ENCODE results near the gene KCND3.
"Not testable (repeated sequence)": the region's sequence is repeated elsewhere in the genome, so short reads cannot be mapped to it uniquely, and the experiment has no call there.

Gene KCND3

GRCh38 chr1:111756124-111756513 is 233.3 kb downstream of the KCND3 start:
- H3K36me3 Mint-ChIP-seq (ENCODE audit: low read depth): peaks cover 31% of the 10 kb centered on the region
- H3K27ac Mint-ChIP-seq: peak overlapping the region; percentile 99
- DNase-seq (no peak), ATAC-seq (peak; percentile 5)
- H3K4me1 Mint-ChIP-seq: peaks cover 39% of the 10 kb centered on the region
- H3K27me3 Mint-ChIP-seq: no peaks in the 10 kb centered on the region
- H3K9me3 Mint-ChIP-seq: no peaks in the 10 kb centered on the region
- H3K4me3 Mint-ChIP-seq: peak overlapping the region; percentile 98

GRCh38 chr1:111755331-111756123 is 233.9 kb downstream of the KCND3 start, which contains the start of gene DDX20:
Gene DDX20, plus strand, starts transcription at chr1:111755901. Its CDS starts 24 bp downstream, at chr1:111755925.
- Mint-ChIP-seq H3K4me3 (peak within 1 kb of the TSS; percentile 98), H3K27ac (peak within 1 kb of the TSS; percentile 99), H3K4me1 (peaks cover 35% of the 10 kb centered on the region), H3K36me3 (ENCODE audit: low read depth) (peaks cover 27% of the 10 kb centered on the region), H3K27me3 (no peaks in the 10 kb centered on the region), H3K9me3 (no peaks in the 10 kb centered on the region)
- peak; percentile 94 for DNase-seq
- peak; percentile 92 for ATAC-seq

- DNase-seq: peak; percentile 29
Observed at GRCh38 chr1:111754984-111755330, 234.5 kb downstream of the KCND3 start.

GRCh38 chr1:111751906-111752575 is 237.4 kb downstream of the KCND3 start:
- Mint-ChIP-seq H3K27me3 (no peaks in the 10 kb centered on the region), H3K36me3 (ENCODE audit: low read depth) (peaks cover 6% of the 10 kb centered on the region), H3K4me3 (no peak overlapping the region), H3K9me3 (no peaks in the 10 kb centered on the region), H3K4me1 (peaks cover 16% of the 10 kb centered on the region), H3K27ac (no peak overlapping the region)
- DNase-seq (no peak), ATAC-seq (no peak)

More at GRCh38 chr1:111754984-111755330, 234.5 kb downstream of the KCND3 start:
- no peaks in the 10 kb centered on the region for H3K27me3 Mint-ChIP-seq
- peak overlapping the region; percentile 98 for H3K4me3 Mint-ChIP-seq
- ATAC-seq: no peak
- H3K9me3 Mint-ChIP-seq: no peaks in the 10 kb centered on the region
- peaks cover 23% of the 10 kb centered on the region for H3K36me3 Mint-ChIP-seq (ENCODE audit: low read depth)
- peaks cover 35% of the 10 kb centered on the region for H3K4me1 Mint-ChIP-seq
- peak overlapping the region; percentile 99 for H3K27ac Mint-ChIP-seq

GRCh38 chr1:111750856-111751255 is 238.6 kb downstream of the KCND3 start:
- Mint-ChIP-seq H3K36me3 (ENCODE audit: low read depth) (no peaks in the 10 kb centered on the region), H3K27me3 (no peaks in the 10 kb centered on the region), H3K4me3 (no peak overlapping the region), H3K4me1 (peaks cover 10% of the 10 kb centered on the region), H3K9me3 (no peaks in the 10 kb centered on the region), H3K27ac (no peak overlapping the region)
- DNase-seq: no peak
- no peak for ATAC-seq

- Mint-ChIP-seq H3K9me3 (no peaks in the 10 kb centered on the region), H3K4me3 (no peak overlapping the region), H3K36me3 (ENCODE audit: low read depth) (no peaks in the 10 kb centered on the region), H3K27me3 (no peaks in the 10 kb centered on the region), H3K4me1 (peaks cover 2% of the 10 kb centered on the region), H3K27ac (no peak overlapping the region)
- DNase-seq: no peak
- ATAC-seq: no peak
Observed at GRCh38 chr1:111749628-111750027, 239.8 kb downstream of the KCND3 start.

GRCh38 chr1:111747947-111748346 is 241.5 kb downstream of the KCND3 start:
- H3K27me3 Mint-ChIP-seq: no peaks in the 10 kb centered on the region
- no peak overlapping the region for H3K27ac Mint-ChIP-seq
- no peaks in the 10 kb centered on the region for H3K9me3 Mint-ChIP-seq
- no peak for DNase-seq
- H3K36me3 Mint-ChIP-seq (ENCODE audit: low read depth): no peaks in the 10 kb centered on the region
- ATAC-seq: no peak
- no peak overlapping the region for H3K4me3 Mint-ChIP-seq
- no peaks in the 10 kb centered on the region for H3K4me1 Mint-ChIP-seq

GRCh38 chr1:111747282-111747734 is 242.2 kb downstream of the KCND3 start:
- Mint-ChIP-seq H3K27me3 (peaks cover 5% of the 10 kb centered on the region), H3K27ac (no peak overlapping the region), H3K4me3 (no peak overlapping the region), H3K9me3 (no peaks in the 10 kb centered on the region), H3K4me1 (no peaks in the 10 kb centered on the region), H3K36me3 (ENCODE audit: low read depth) (no peaks in the 10 kb centered on the region)
- ATAC-seq (peak; percentile 73), DNase-seq (peak; percentile 71)

GRCh38 chr1:111746614-111746999 is 242.9 kb downstream of the KCND3 start:
- Mint-ChIP-seq H3K4me3 (no peak overlapping the region), H3K27me3 (peaks cover 11% of the 10 kb centered on the region), H3K9me3 (no peaks in the 10 kb centered on the region), H3K36me3 (ENCODE audit: low read depth) (no peaks in the 10 kb centered on the region), H3K27ac (no peak overlapping the region), H3K4me1 (no peaks in the 10 kb centered on the region)
- no peak for ATAC-seq
- DNase-seq: no peak

GRCh38 chr1:111745675-111746613 is 243.5 kb downstream of the KCND3 start:
- Mint-ChIP-seq H3K27me3 (peaks cover 18% of the 10 kb centered on the region), H3K36me3 (ENCODE audit: low read depth) (no peaks in the 10 kb centered on the region), H3K9me3 (no peaks in the 10 kb centered on the region), H3K4me1 (no peaks in the 10 kb centered on the region), H3K4me3 (no peak overlapping the region), H3K27ac (no peak overlapping the region)
- no peak for DNase-seq
- ATAC-seq: no peak

GRCh38 chr1:111743679-111744101 is 245.8 kb downstream of the KCND3 start:
- peaks cover 11% of the 10 kb centered on the region for H3K4me1 Mint-ChIP-seq
- H3K27me3 Mint-ChIP-seq: peaks cover 34% of the 10 kb centered on the region
- DNase-seq (no peak), ATAC-seq (no peak)
- no peak overlapping the region for H3K4me3 Mint-ChIP-seq
- H3K9me3 Mint-ChIP-seq: no peaks in the 10 kb centered on the region
- H3K36me3 Mint-ChIP-seq (ENCODE audit: low read depth): no peaks in the 10 kb centered on the region
- no peak overlapping the region for H3K27ac Mint-ChIP-seq

GRCh38 chr1:111742938-111743549 is 246.4 kb downstream of the KCND3 start:
- peaks cover 35% of the 10 kb centered on the region for H3K27me3 Mint-ChIP-seq
- no peak for DNase-seq

GRCh38 chr1:111742292-111742691 is 247.2 kb downstream of the KCND3 start:
- Mint-ChIP-seq H3K4me1 (peaks cover 19% of the 10 kb centered on the region), H3K27me3 (peaks cover 43% of the 10 kb centered on the region)
- H3K27ac Mint-ChIP-seq; H3K4me3 Mint-ChIP-seq; ATAC-seq; H3K9me3 Mint-ChIP-seq; H3K36me3 Mint-ChIP-seq (ENCODE audit: low read depth); DNase-seq: not testable (repeated sequence)

More at GRCh38 chr1:111742938-111743549, 246.4 kb downstream of the KCND3 start:
- no peaks in the 10 kb centered on the region for H3K36me3 Mint-ChIP-seq (ENCODE audit: low read depth)
- H3K27ac Mint-ChIP-seq: no peak overlapping the region
- ATAC-seq: no peak
- H3K4me3 Mint-ChIP-seq: no peak overlapping the region
- peaks cover 12% of the 10 kb centered on the region for H3K4me1 Mint-ChIP-seq
- no peaks in the 10 kb centered on the region for H3K9me3 Mint-ChIP-seq

Data from activated naive CD8-positive, alpha-beta T cell treated with anti-CD3 and anti-CD28 coated beads, Interleukin-2, amount 50 U/mL, for 24 hours (primary cell).